ENCODE results near the gene CD2BP2. TPM values are rescaled to one million over a fixed set of nuclear protein-coding genes. Genes with fewer than 3 reads are reported as not detected.

The CD2BP2 gene
- total and polyA plus RNA-seq, 4 donors = 10.0 to 15.4 (median 11.7) TPM

GRCh38 chr16:30370456-30371247 is 15.5 kb upstream of the CD2BP2 start, which contains the start of gene TBC1D10B:
Gene TBC1D10B (minus strand): TSS chr16:30370494. CDS start chr16:30370183, 311 bp downstream.
- Histone ChIP-seq H3K9ac (ENCODE audit: low read depth in 1 of 2, low read length in 2 of 2) (peak within 1 kb of the TSS; percentile 34 to 66), H3K27ac (ENCODE audit: low read depth in 1 of 2, low read length in 2 of 2) (peak within 1 kb of the TSS; percentile 77 to 82), H3K36me3 (ENCODE audit: control insufficient read depth in 4 of 4, insufficient read depth in 3 of 4, low read depth in 1 of 4, low read length in 3 of 4) (peaks cover 0 to under 1% (median 0%) of the 10 kb centered on the region in 4 donors), H3K4me1 (ENCODE audit: control insufficient read depth in 4 of 4, insufficient read depth in 4 of 4, low read length in 3 of 4) (peaks cover 0 to 35% (median 29%) of the 10 kb centered on the region in 4 donors), H3K9me3 (ENCODE audit: control insufficient read depth in 4 of 4, low read length in 3 of 4) (no peaks in the 10 kb centered on the region), H3K27me3 (ENCODE audit: control insufficient read depth in 4 of 4, insufficient read depth in 4 of 4, low read length in 3 of 4) (no peaks in the 10 kb centered on the region), H3K4me3 (ENCODE audit: low read depth in 1 of 3, low read length in 3 of 3) (peak within 1 kb of the TSS; percentile 66 to 81 (median 68))
- DNase-seq (ENCODE audit: low spot score) = peak; percentile 99
- WGBS = under 1% methylated on average over 40 of the region's 40 CpGs
- peak; percentile 43 to 53 for TF ChIP-seq EGR1 (IDR thresholded peaks at IDR 0.05; ENCODE audit: low read depth in 2 of 2)
- peak in 1 of 2 donors; percentile 77 for TF ChIP-seq JUND (IDR thresholded peaks at IDR 0.05)
- peak; percentile 84 for TF ChIP-seq NR2F2 (IDR thresholded peaks at IDR 0.05)
- peak; percentile 2 to 58 for TF ChIP-seq HNF4A (conservative IDR thresholded peaks at IDR 0.05)
- peak; percentile 73 for TF ChIP-seq ZBTB33 (IDR thresholded peaks at IDR 0.05)
- TF ChIP-seq TAF1 (conservative IDR thresholded peaks at IDR 0.05) = peak; percentile 27
- TF ChIP-seq SP1 (IDR thresholded peaks at IDR 0.05) = peak; percentile 99
- TF ChIP-seq YY1 (IDR thresholded peaks at IDR 0.05) = peak; percentile 94
- TF ChIP-seq REST (IDR thresholded peaks at IDR 0.05) = peak; percentile 81
- no peak for TF ChIP-seq HNF4G (IDR thresholded peaks at IDR 0.05)
- TF ChIP-seq FOXA1 (IDR thresholded peaks at IDR 0.05) = no peak
- TF ChIP-seq RAD21 (IDR thresholded peaks at IDR 0.05) = peak in 1 of 2 donors; percentile 33
- TF ChIP-seq GABPA (IDR thresholded peaks at IDR 0.05 in 1 of 2, conservative IDR thresholded peaks at IDR 0.05 in 1 of 2) = peak; percentile 55 to 86
- TF ChIP-seq ATF3 (IDR thresholded peaks at IDR 0.05) = no peak
- TF ChIP-seq, protein P1, sequence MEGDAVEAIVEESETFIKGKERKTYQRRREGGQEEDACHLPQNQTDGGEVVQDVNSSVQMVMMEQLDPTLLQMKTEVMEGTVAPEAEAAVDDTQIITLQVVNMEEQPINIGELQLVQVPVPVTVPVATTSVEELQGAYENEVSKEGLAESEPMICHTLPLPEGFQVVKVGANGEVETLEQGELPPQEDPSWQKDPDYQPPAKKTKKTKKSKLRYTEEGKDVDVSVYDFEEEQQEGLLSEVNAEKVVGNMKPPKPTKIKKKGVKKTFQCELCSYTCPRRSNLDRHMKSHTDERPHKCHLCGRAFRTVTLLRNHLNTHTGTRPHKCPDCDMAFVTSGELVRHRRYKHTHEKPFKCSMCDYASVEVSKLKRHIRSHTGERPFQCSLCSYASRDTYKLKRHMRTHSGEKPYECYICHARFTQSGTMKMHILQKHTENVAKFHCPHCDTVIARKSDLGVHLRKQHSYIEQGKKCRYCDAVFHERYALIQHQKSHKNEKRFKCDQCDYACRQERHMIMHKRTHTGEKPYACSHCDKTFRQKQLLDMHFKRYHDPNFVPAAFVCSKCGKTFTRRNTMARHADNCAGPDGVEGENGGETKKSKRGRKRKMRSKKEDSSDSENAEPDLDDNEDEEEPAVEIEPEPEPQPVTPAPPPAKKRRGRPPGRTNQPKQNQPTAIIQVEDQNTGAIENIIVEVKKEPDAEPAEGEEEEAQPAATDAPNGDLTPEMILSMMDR (IDR thresholded peaks at IDR 0.05; ENCODE audit: low read depth, low read length, missing input control) = peak; percentile 31
- peak; percentile 91 to 95 for TF ChIP-seq RXRA (IDR thresholded peaks at IDR 0.05)
- peak; percentile 73 for TF ChIP-seq FOXA2 (IDR thresholded peaks at IDR 0.05)
- no peak for TF ChIP-seq MAX (IDR thresholded peaks at IDR 0.05)

All from liver (tissue), 9 donors.